Neural cell (in vitro differentiated cells): ENCODE measurements around the gene SND1.

Experiments
- EP300 ChIP-seq: fragments of 450-650 bp; conservative IDR thresholded peaks from 2 replicates; pipeline ENCODE4 v1.6.1; 2014; ENCODE audit warnings: antibody characterized with exemption, mild to moderate bottlenecking, moderate library complexity; ENCODE audit not compliant: poor library complexity, severe bottlenecking
- EZH2 ChIP-seq: fragments of 200-600, 300-800 bp; shearing (Covaris generic), sonication (generic); IDR thresholded peaks from 2 replicates; pipeline ENCODE4 v1.6.1; 2014; ENCODE audit warnings: antibody characterized with exemption, low read length, borderline replicate concordance, mild to moderate bottlenecking; ENCODE audit not compliant: insufficient read depth, poor library complexity, severe bottlenecking
- MXI1 ChIP-seq: fragments of 450-650 bp; conservative IDR thresholded peaks from 2 replicates; pipeline ENCODE4 v1.6.1; 2014; ENCODE audit warnings: antibody characterized with exemption, mild to moderate bottlenecking; ENCODE audit not compliant: poor library complexity, severe bottlenecking
- POLR2AphosphoS5 ChIP-seq: IDR thresholded peaks from 2 replicates; pipeline ENCODE4 v1.6.1; 2012
- SMC3 ChIP-seq: fragments of 450-650 bp; conservative IDR thresholded peaks from 2 replicates; pipeline ENCODE4 v1.6.1; 2014; ENCODE audit warnings: antibody characterized with exemption, mild to moderate bottlenecking, moderate library complexity; ENCODE audit not compliant: poor library complexity
- TAF1 ChIP-seq: IDR thresholded peaks from 2 replicates; pipeline ENCODE4 v1.6.1; 2012; ENCODE audit warnings: low read depth
- TF ChIP-seq, protein P1 (sequence below): fragments of 450-650 bp; IDR thresholded peaks from 2 replicates; pipeline ENCODE4 v1.5.1; 2014; ENCODE audit warnings: antibody characterized with exemption, mild to moderate bottlenecking, moderate library complexity; ENCODE audit not compliant: poor library complexity, severe bottlenecking
- TF ChIP-seq, protein P2 (sequence below): IDR thresholded peaks from 2 replicates; pipeline ENCODE4 v1.6.1; 2012; ENCODE audit warnings: borderline replicate concordance

DNA sequence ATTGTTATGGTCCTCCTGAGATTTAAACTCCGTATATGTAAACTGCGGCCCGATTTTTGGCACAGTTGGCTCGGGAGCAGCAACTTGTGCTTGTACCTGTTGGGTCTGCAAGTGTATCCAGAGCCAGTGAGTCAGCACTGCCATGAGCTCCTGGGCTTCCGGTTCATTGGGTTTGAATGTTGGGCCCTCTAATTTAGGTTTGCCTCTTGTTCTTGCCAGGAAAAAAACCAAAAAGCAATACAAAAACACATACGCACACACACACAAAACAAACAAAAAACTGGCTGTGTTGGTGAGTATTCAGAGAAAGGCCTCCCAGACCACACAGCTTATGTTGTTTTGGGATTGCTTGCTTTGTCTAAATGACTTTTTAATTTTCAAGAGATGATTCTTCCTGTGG is 26.3 kb downstream of the SND1 start:
- TF ChIP-seq POLR2AphosphoS5 (no peak), TAF1 (no peak), EP300 (no peak), EZH2 (no peak), SMC3 (no peak), MXI1 (no peak)
- TF ChIP-seq, protein P1, sequence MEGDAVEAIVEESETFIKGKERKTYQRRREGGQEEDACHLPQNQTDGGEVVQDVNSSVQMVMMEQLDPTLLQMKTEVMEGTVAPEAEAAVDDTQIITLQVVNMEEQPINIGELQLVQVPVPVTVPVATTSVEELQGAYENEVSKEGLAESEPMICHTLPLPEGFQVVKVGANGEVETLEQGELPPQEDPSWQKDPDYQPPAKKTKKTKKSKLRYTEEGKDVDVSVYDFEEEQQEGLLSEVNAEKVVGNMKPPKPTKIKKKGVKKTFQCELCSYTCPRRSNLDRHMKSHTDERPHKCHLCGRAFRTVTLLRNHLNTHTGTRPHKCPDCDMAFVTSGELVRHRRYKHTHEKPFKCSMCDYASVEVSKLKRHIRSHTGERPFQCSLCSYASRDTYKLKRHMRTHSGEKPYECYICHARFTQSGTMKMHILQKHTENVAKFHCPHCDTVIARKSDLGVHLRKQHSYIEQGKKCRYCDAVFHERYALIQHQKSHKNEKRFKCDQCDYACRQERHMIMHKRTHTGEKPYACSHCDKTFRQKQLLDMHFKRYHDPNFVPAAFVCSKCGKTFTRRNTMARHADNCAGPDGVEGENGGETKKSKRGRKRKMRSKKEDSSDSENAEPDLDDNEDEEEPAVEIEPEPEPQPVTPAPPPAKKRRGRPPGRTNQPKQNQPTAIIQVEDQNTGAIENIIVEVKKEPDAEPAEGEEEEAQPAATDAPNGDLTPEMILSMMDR: no peak
- TF ChIP-seq, protein P2, sequence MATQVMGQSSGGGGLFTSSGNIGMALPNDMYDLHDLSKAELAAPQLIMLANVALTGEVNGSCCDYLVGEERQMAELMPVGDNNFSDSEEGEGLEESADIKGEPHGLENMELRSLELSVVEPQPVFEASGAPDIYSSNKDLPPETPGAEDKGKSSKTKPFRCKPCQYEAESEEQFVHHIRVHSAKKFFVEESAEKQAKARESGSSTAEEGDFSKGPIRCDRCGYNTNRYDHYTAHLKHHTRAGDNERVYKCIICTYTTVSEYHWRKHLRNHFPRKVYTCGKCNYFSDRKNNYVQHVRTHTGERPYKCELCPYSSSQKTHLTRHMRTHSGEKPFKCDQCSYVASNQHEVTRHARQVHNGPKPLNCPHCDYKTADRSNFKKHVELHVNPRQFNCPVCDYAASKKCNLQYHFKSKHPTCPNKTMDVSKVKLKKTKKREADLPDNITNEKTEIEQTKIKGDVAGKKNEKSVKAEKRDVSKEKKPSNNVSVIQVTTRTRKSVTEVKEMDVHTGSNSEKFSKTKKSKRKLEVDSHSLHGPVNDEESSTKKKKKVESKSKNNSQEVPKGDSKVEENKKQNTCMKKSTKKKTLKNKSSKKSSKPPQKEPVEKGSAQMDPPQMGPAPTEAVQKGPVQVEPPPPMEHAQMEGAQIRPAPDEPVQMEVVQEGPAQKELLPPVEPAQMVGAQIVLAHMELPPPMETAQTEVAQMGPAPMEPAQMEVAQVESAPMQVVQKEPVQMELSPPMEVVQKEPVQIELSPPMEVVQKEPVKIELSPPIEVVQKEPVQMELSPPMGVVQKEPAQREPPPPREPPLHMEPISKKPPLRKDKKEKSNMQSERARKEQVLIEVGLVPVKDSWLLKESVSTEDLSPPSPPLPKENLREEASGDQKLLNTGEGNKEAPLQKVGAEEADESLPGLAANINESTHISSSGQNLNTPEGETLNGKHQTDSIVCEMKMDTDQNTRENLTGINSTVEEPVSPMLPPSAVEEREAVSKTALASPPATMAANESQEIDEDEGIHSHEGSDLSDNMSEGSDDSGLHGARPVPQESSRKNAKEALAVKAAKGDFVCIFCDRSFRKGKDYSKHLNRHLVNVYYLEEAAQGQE: no peak
